ENCODE data around the gene CFDP1. TPM values are rescaled to one million over a fixed set of nuclear protein-coding genes. Genes with fewer than 3 reads are reported as not detected.

CFDP1 gene
- total and polyA plus RNA-seq, 2 donors (not counting 3 experiments of a cell fraction or from before 2014, with no cell fraction given), result 17.8 to 53.8 TPM

- dilution Hi-C loops (cut with MboI; ENCODE audit: extremely low pct_ligation_motif_present, low sequenced_read_pairs) (no loop called here), intact Hi-C loops (cut with micrococcal nuclease) (loop anchor here (1.0 kb wide), 2 partner anchors 9 to 29 kb away; no protein-coding TSS in a partner anchor)
- H2AFZ ChIP-seq (ENCODE audit: low read depth, low read length), result no peak overlapping the region
- peak overlapping the region; percentile 92 for H3K4me2 ChIP-seq (ENCODE audit: insufficient read depth, low read length)
- TF ChIP-seq JUN (IDR thresholded peaks at IDR 0.05; ENCODE audit: borderline replicate concordance, insufficient read depth, insufficient read length, low read depth) (peak; percentile 93), POLR2AphosphoS5 (IDR thresholded peaks at IDR 0.05; ENCODE audit: insufficient read depth, low read depth, low read length) (peak; percentile 50), EZH2 (IDR thresholded peaks at IDR 0.05; ENCODE audit: borderline replicate concordance, low read depth, low read length, severe bottlenecking) (no peak), FOS (IDR thresholded peaks at IDR 0.05; ENCODE audit: borderline replicate concordance, insufficient read depth, low read length) (peak; percentile 90)
- peak overlapping the region; percentile 86 for H3K9ac ChIP-seq (replicated peaks; ENCODE audit: extremely low read depth, insufficient read depth, low read length)
- POLR2A ChIA-PET, result no interaction called here
- H3K9me1 ChIP-seq (replicated peaks; ENCODE audit: control insufficient read depth, extremely low read depth, insufficient read depth, low read length), result no peaks in the 10 kb centered on the region
- peak overlapping the region in 1 of 3 experiments; percentile 39 for H3K4me3 ChIP-seq (replicated peaks in 1 of 3; ENCODE audit: insufficient read depth in 1 of 3, low read depth in 1 of 3, low read length in 3 of 3)
- peak; percentile 77 for FAIRE-seq
- DNase-seq (ENCODE audit: low read depth, low spot score), result peak; percentile 92
- peaks cover 20% of the 10 kb centered on the region for H3K4me1 ChIP-seq (ENCODE audit: control insufficient read depth, extremely low read depth, insufficient read depth, low read length)
- CTCF ChIA-PET, result interaction anchor here (0.9 to 1.3 kb wide), 6 partner anchors 9 to 46 kb away, joined by 3 to 5 read pairs (median 4); no protein-coding TSS in a partner anchor
- no peaks in the 10 kb centered on the region for H3K27me3 ChIP-seq (ENCODE audit: control insufficient read depth in 2 of 2, insufficient read depth in 2 of 2, low read length in 2 of 2)
- H3K36me3 ChIP-seq (ENCODE audit: control insufficient read depth in 2 of 2, extremely low read depth in 1 of 2, insufficient read depth in 2 of 2, low read length in 2 of 2), result no peaks in the 10 kb centered on the region
- peak overlapping the region; percentile 94 for H3K27ac ChIP-seq (ENCODE audit: insufficient read depth, low read depth, low read length)
- H3K79me2 ChIP-seq (ENCODE audit: control insufficient read depth, insufficient read depth, low read length), result no peaks in the 10 kb centered on the region
- H3K9me3 ChIP-seq (replicated peaks; ENCODE audit: control insufficient read depth, insufficient read depth, low read length), result no peaks in the 10 kb centered on the region
- no peaks in the 10 kb centered on the region for H4K20me1 ChIP-seq (replicated peaks; ENCODE audit: control insufficient read depth, extremely low read depth, insufficient read depth, low read length)
- no TSS peak for BruUV-seq (replicated peaks)
Measured at GRCh38 chr16:75351183-75351582, 82.1 kb downstream of the CFDP1 start.

- H3K4me3 ChIP-seq (replicated peaks in 1 of 3; ENCODE audit: insufficient read depth in 1 of 3, low read depth in 1 of 3, low read length in 3 of 3), result no peak overlapping the region
- no peaks in the 10 kb centered on the region for H3K9me3 ChIP-seq (replicated peaks; ENCODE audit: control insufficient read depth, insufficient read depth, low read length)
- DNase-seq (ENCODE audit: low read depth, low spot score), result no peak
- H3K27me3 ChIP-seq (ENCODE audit: control insufficient read depth in 2 of 2, insufficient read depth in 2 of 2, low read length in 2 of 2), result no peaks in the 10 kb centered on the region
- FAIRE-seq, result no peak
- no peak overlapping the region for H3K9ac ChIP-seq (replicated peaks; ENCODE audit: extremely low read depth, insufficient read depth, low read length)
- H3K79me2 ChIP-seq (ENCODE audit: control insufficient read depth, insufficient read depth, low read length), result no peaks in the 10 kb centered on the region
- TF ChIP-seq POLR2AphosphoS5 (IDR thresholded peaks at IDR 0.05; ENCODE audit: insufficient read depth, low read depth, low read length) (no peak), GATA2 (IDR thresholded peaks at IDR 0.05; ENCODE audit: insufficient read depth, insufficient read length, low read depth, low read length) (no peak), POLR2A (IDR thresholded peaks at IDR 0.05; ENCODE audit: low read depth, low read length) (no peak), JUN (IDR thresholded peaks at IDR 0.05; ENCODE audit: borderline replicate concordance, insufficient read depth, insufficient read length, low read depth) (no peak), MYC (IDR thresholded peaks at IDR 0.05; ENCODE audit: low read depth, low read length) (no peak), FOS (IDR thresholded peaks at IDR 0.05; ENCODE audit: borderline replicate concordance, insufficient read depth, low read length) (no peak), EZH2 (IDR thresholded peaks at IDR 0.05; ENCODE audit: borderline replicate concordance, low read depth, low read length, severe bottlenecking) (no peak), MAX (IDR thresholded peaks at IDR 0.05; ENCODE audit: insufficient read depth, insufficient read length) (no peak), CTCF (IDR thresholded peaks at IDR 0.05; ENCODE audit: extremely low read depth in 1 of 2, insufficient read depth in 1 of 2, low read depth in 1 of 2, low read length in 2 of 2) (no peak)
- intact Hi-C loops (cut with micrococcal nuclease), result no loop called here
- dilution Hi-C loops (cut with MboI; ENCODE audit: extremely low pct_ligation_motif_present, low sequenced_read_pairs), result no loop called here
- H3K4me1 ChIP-seq (ENCODE audit: control insufficient read depth, extremely low read depth, insufficient read depth, low read length), result peaks cover 52% of the 10 kb centered on the region
- H2AFZ ChIP-seq (ENCODE audit: low read depth, low read length), result no peak overlapping the region
- CTCF ChIA-PET, result no interaction called here
- no peak overlapping the region for H3K27ac ChIP-seq (ENCODE audit: insufficient read depth, low read depth, low read length)
- H3K4me2 ChIP-seq (ENCODE audit: insufficient read depth, low read length), result no peak overlapping the region
- no peaks in the 10 kb centered on the region for H4K20me1 ChIP-seq (replicated peaks; ENCODE audit: control insufficient read depth, extremely low read depth, insufficient read depth, low read length)
- no TSS peak for BruUV-seq (replicated peaks)
- H3K36me3 ChIP-seq (ENCODE audit: control insufficient read depth in 2 of 2, extremely low read depth in 1 of 2, insufficient read depth in 2 of 2, low read length in 2 of 2), result no peaks in the 10 kb centered on the region
- no peaks in the 10 kb centered on the region for H3K9me1 ChIP-seq (replicated peaks; ENCODE audit: control insufficient read depth, extremely low read depth, insufficient read depth, low read length)
- POLR2A ChIA-PET, result no interaction called here
Measured at GRCh38 chr16:75345711-75346110, 87.6 kb downstream of the CFDP1 start.
